ENCODE data around the gene SLC13A5. TPM values are rescaled to one million over a fixed set of nuclear protein-coding genes. Genes with fewer than 3 reads are reported as not detected.

Gene SLC13A5
- total RNA-seq, 4 donors from 2014 or later, result not detected

- TF ChIP-seq, protein P1, sequence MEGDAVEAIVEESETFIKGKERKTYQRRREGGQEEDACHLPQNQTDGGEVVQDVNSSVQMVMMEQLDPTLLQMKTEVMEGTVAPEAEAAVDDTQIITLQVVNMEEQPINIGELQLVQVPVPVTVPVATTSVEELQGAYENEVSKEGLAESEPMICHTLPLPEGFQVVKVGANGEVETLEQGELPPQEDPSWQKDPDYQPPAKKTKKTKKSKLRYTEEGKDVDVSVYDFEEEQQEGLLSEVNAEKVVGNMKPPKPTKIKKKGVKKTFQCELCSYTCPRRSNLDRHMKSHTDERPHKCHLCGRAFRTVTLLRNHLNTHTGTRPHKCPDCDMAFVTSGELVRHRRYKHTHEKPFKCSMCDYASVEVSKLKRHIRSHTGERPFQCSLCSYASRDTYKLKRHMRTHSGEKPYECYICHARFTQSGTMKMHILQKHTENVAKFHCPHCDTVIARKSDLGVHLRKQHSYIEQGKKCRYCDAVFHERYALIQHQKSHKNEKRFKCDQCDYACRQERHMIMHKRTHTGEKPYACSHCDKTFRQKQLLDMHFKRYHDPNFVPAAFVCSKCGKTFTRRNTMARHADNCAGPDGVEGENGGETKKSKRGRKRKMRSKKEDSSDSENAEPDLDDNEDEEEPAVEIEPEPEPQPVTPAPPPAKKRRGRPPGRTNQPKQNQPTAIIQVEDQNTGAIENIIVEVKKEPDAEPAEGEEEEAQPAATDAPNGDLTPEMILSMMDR (IDR thresholded peaks at IDR 0.05; ENCODE audit: low read depth), result no peak
These were observed 11.4 kb downstream of the SLC13A5 start for GRCh38 chr17:6701719-6702118.

- TF ChIP-seq, protein P1 (IDR thresholded peaks at IDR 0.05; ENCODE audit: low read depth), result no peak
These were observed 12.2 kb downstream of the SLC13A5 start for GRCh38 chr17:6700948-6701307.

DNA sequence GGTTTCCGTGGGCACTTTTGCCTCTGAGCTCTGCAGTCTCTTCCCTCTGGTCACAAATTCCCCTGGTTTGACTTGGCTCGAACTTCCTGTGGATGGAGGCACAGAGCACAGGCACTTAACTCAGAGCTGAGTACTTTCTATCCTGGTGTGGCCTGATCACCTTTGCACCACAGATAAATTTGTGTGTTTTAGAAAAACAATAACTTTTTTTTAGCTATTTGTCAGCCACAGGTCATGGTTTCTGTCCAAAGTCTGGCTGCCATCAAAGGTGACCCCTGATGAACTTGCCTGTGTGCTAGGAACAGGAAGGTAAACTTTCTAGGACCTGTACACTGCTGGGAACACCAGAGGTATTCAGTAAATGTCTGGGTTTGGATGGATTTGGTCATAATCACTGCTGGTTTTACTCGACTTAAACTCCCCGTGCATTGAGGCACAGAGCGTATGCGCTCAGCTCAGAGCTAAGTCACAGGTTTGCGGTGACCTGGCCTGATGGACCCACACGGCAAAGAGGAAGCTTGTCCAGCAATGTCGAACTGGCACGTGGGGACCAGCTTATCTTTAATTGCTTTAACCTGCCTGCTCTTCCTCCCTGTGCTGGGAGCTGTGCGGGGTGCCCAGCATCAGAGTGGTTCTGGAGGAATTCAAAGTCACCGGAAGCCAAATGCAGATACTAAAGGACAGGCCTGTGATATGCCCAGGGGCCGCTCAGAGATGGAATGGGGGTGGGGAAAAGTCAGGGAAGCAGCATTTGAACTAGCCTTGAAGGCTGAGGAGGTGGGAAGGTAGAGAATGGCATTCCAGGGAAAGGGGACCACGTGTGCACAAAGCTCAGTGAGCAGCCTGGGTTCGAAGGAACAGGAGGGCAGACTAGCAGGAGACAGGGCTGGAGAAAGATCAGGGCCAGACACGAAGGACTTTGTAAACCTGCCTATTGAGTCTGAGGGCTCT, 12.9 kb downstream of the SLC13A5 start:
- TF ChIP-seq, protein P1 (IDR thresholded peaks at IDR 0.05; ENCODE audit: low read depth), result no peak

GRCh38 chr17:6698004-6698403, 15.2 kb downstream of the SLC13A5 start:
- TF ChIP-seq, protein P1 (IDR thresholded peaks at IDR 0.05; ENCODE audit: low read depth), result no peak

- TF ChIP-seq, protein P1 (IDR thresholded peaks at IDR 0.05; ENCODE audit: low read depth), result no peak
These were observed 16.3 kb downstream of the SLC13A5 start for GRCh38 chr17:6696906-6697305.

- TF ChIP-seq, protein P1 (IDR thresholded peaks at IDR 0.05; ENCODE audit: low read depth), result no peak
These were observed 17.6 kb downstream of the SLC13A5 start for GRCh38 chr17:6695565-6695964.

- TF ChIP-seq, protein P1 (IDR thresholded peaks at IDR 0.05; ENCODE audit: low read depth), result no peak
These were observed 18.1 kb downstream of the SLC13A5 start for GRCh38 chr17:6695051-6695450.
